Neuronal stem cell (in vitro differentiated cells): ENCODE data around the gene USP33.

ENCODE experiments used
- DNase-seq: peaks from one replicate; pipeline ENCODE4 v3.0.0-alpha.2; 2013; ENCODE audit warnings: low spot score
- H2AFZ ChIP-seq: one replicate; pipeline ENCODE4 v1.6.1; 2013; ENCODE audit warnings: mild to moderate bottlenecking, low read length, inconsistent platforms
- H2AK5ac ChIP-seq: 2 replicates; pipeline ENCODE4 v1.6.1; 2013; ENCODE audit warnings: low read depth, mild to moderate bottlenecking, inconsistent platforms, low read length, moderate library complexity, mixed read lengths
- H2BK120ac ChIP-seq: 2 replicates; pipeline ENCODE4 v1.6.1; 2013; ENCODE audit warnings: low read depth, mild to moderate bottlenecking, inconsistent platforms, low read length, moderate library complexity, mixed read lengths
- H2BK12ac ChIP-seq: one replicate; pipeline ENCODE4 v1.6.1; 2013; ENCODE audit warnings: low read length, inconsistent platforms
- H2BK15ac ChIP-seq: 2 replicates; pipeline ENCODE4 v1.6.1; 2013; ENCODE audit warnings: mild to moderate bottlenecking, low read length, inconsistent platforms, mixed read lengths
- H2BK5ac ChIP-seq: one replicate; pipeline ENCODE4 v1.6.1; 2013; ENCODE audit warnings: inconsistent platforms, mild to moderate bottlenecking, low read length, moderate library complexity
- H3K14ac ChIP-seq: one replicate; pipeline ENCODE4 v1.6.1; 2013; ENCODE audit warnings: low read length, inconsistent platforms
- H3K18ac ChIP-seq: 2 replicates; pipeline ENCODE4 v1.6.1; 2013; ENCODE audit warnings: low read length, inconsistent platforms
- H3K23ac ChIP-seq: 2 replicates; pipeline ENCODE4 v1.6.1; 2013; ENCODE audit warnings: low read depth, mild to moderate bottlenecking, mixed read lengths, low read length, inconsistent platforms; ENCODE audit not compliant: poor library complexity
- H3K27ac ChIP-seq: replicated peaks from 3 replicates; pipeline ENCODE4 v1.5.1; 2013; ENCODE audit warnings: low read length, inconsistent platforms
- H3K27me3 ChIP-seq, 3 experiments: 2 replicates each; pipeline ENCODE4 v1.6.1; 2013; ENCODE audit warnings: low read length in 3 of 3, mild to moderate bottlenecking in 2 of 3, inconsistent platforms in 1 of 3, low read depth in 1 of 3, mixed read lengths in 1 of 3, moderate library complexity in 1 of 3; ENCODE audit not compliant: control insufficient read depth in 3 of 3, insufficient read depth in 3 of 3
- H3K36me3 ChIP-seq, 2 donors: replicated peaks in 1 of 2; 2 replicates each; pipeline ENCODE4 v1.6.1; 2013; ENCODE audit warnings: low read length in 2 of 2; ENCODE audit not compliant: control insufficient read depth in 2 of 2, insufficient read depth in 2 of 2
- H3K4ac ChIP-seq: 2 replicates; pipeline ENCODE4 v1.6.1; 2013; ENCODE audit warnings: inconsistent platforms, mild to moderate bottlenecking, low read length, moderate library complexity
- H3K4me1 ChIP-seq, 2 donors: 1 replicate in 1 of 2; 2 replicates in 1 of 2; pipeline ENCODE4 v1.6.1; 2013; ENCODE audit warnings: low read length in 2 of 2, low read depth in 1 of 2; ENCODE audit not compliant: control insufficient read depth in 2 of 2, insufficient read depth in 1 of 2
- H3K4me2 ChIP-seq: one replicate; pipeline ENCODE4 v1.6.1; 2013; ENCODE audit warnings: mild to moderate bottlenecking, low read length, inconsistent platforms; ENCODE audit not compliant: insufficient read depth, poor library complexity, severe bottlenecking
- H3K4me3 ChIP-seq, 2 donors: 2 replicates each; pipeline ENCODE4 v1.5.1; 2013; ENCODE audit warnings: low read length in 2 of 2, mild to moderate bottlenecking in 2 of 2, inconsistent platforms in 1 of 2, moderate library complexity in 1 of 2
- H3K79me1 ChIP-seq: one replicate; pipeline ENCODE4 v1.6.1; 2013; ENCODE audit warnings: low read depth, mild to moderate bottlenecking, inconsistent platforms, low read length, moderate library complexity
- H3K9ac ChIP-seq: one replicate; pipeline ENCODE4 v1.6.1; 2013; ENCODE audit warnings: mild to moderate bottlenecking, low read depth, low read length, inconsistent platforms; ENCODE audit not compliant: poor library complexity
- H3K9me3 ChIP-seq, 2 donors: replicated peaks in 1 of 2; 2 replicates each; pipeline versions ENCODE3 to v1.6.1; 2013; ENCODE audit warnings: low read length in 2 of 2, mild to moderate bottlenecking in 2 of 2, inconsistent platforms in 1 of 2, low read depth in 1 of 2, mixed read lengths in 1 of 2, moderate library complexity in 1 of 2; ENCODE audit not compliant: control insufficient read depth in 2 of 2, insufficient read depth in 1 of 2
- H4K8ac ChIP-seq: one replicate; pipeline ENCODE4 v1.6.1; 2013; ENCODE audit warnings: low read depth, mild to moderate bottlenecking, inconsistent platforms, low read length, moderate library complexity
- H4K91ac ChIP-seq: one replicate; pipeline ENCODE4 v1.6.1; 2013; ENCODE audit warnings: low read length, low read depth, mild to moderate bottlenecking, inconsistent platforms; ENCODE audit not compliant: poor library complexity
- WGBS, 2 donors: extraction: QIAGEN DNeasy Blood & Tissue Kit; methylation state at CpG; one replicate each; pipeline ENCODE4 v1.1.7; 2013; ENCODE audit warnings: missing lambda C conversion rate in 2 of 2, mixed read lengths in 1 of 2; ENCODE audit not compliant: insufficient read length in 2 of 2, insufficient replicate concordance in 1 of 2; ENCODE audit errors: extremely low coverage in 2 of 2; 5-methylcytosine and 5-hydroxymethylcytosine counted together

Gene USP33

GRCh38 chr1:77716065-77716464, 43.6 kb downstream of the USP33 start:
- no peak overlapping the region for H3K4ac ChIP-seq
- no peak overlapping the region for H3K9ac ChIP-seq
- H2BK12ac ChIP-seq = no peak overlapping the region
- H3K4me1 ChIP-seq = no peaks in the 10 kb centered on the region
- H3K14ac ChIP-seq = no peak overlapping the region
- H3K27ac ChIP-seq = no peak overlapping the region
- no peaks in the 10 kb centered on the region for H3K9me3 ChIP-seq
- DNase-seq = no peak
- no peak overlapping the region for H2AK5ac ChIP-seq
- no peaks in the 10 kb centered on the region for H3K79me1 ChIP-seq
- peaks cover 4 to 96% of the 10 kb centered on the region in 2 donors for H3K36me3 ChIP-seq
- H3K18ac ChIP-seq = no peak overlapping the region
- H3K23ac ChIP-seq = no peak overlapping the region
- H4K91ac ChIP-seq = no peak overlapping the region
- H2BK5ac ChIP-seq = no peak overlapping the region
- H2BK120ac ChIP-seq = no peak overlapping the region
- H4K8ac ChIP-seq = no peak overlapping the region
- no peak overlapping the region for H2AFZ ChIP-seq
- no CpG with 5 or more reads among the region's 4 CpGs for WGBS, 2 donors
- H3K27me3 ChIP-seq = no peaks in the 10 kb centered on the region
- no peak overlapping the region for H2BK15ac ChIP-seq
- no peak overlapping the region for H3K4me2 ChIP-seq
- H3K4me3 ChIP-seq = no peak overlapping the region

- WGBS, 2 donors = no CpG with 5 or more reads among the region's 3 CpGs
- H3K4me2 ChIP-seq = no peak overlapping the region
- H3K18ac ChIP-seq = no peak overlapping the region
- H3K4me1 ChIP-seq = no peaks in the 10 kb centered on the region
- DNase-seq = no peak
- no peak overlapping the region for H2AK5ac ChIP-seq
- H3K4me3 ChIP-seq = peak overlapping the region in 1 of 2 donors; percentile 15
- H2BK12ac ChIP-seq = no peak overlapping the region
- H3K36me3 ChIP-seq = peaks cover 12 to 86% of the 10 kb centered on the region in 2 donors
- no peaks in the 10 kb centered on the region for H3K27me3 ChIP-seq
- no peak overlapping the region for H3K27ac ChIP-seq
- H3K9me3 ChIP-seq = peaks cover 0 to 2% of the 10 kb centered on the region in 2 donors
- H3K23ac ChIP-seq = no peak overlapping the region
- no peaks in the 10 kb centered on the region for H3K79me1 ChIP-seq
- no peak overlapping the region for H4K8ac ChIP-seq
- no peak overlapping the region for H2AFZ ChIP-seq
- H3K9ac ChIP-seq = no peak overlapping the region
- H2BK5ac ChIP-seq = no peak overlapping the region
- H2BK120ac ChIP-seq = no peak overlapping the region
- no peak overlapping the region for H4K91ac ChIP-seq
- no peak overlapping the region for H3K4ac ChIP-seq
- H3K14ac ChIP-seq = no peak overlapping the region
- H2BK15ac ChIP-seq = no peak overlapping the region
Observed at GRCh38 chr1:77709727-77710126, 49.9 kb downstream of the USP33 start.

GRCh38 chr1:77706321-77706720, 53.3 kb downstream of the USP33 start:
- Histone ChIP-seq H3K18ac (no peak overlapping the region), H2BK15ac (no peak overlapping the region), H3K4me2 (no peak overlapping the region), H4K8ac (no peak overlapping the region), H3K9ac (no peak overlapping the region), H2BK120ac (no peak overlapping the region), H3K14ac (no peak overlapping the region), H3K9me3 (peaks cover 0 to 2% of the 10 kb centered on the region in 2 donors), H2AFZ (no peak overlapping the region), H3K27ac (no peak overlapping the region), H3K36me3 (peaks cover 8 to 56% of the 10 kb centered on the region in 2 donors), H4K91ac (no peak overlapping the region), H3K23ac (no peak overlapping the region), H3K4ac (no peak overlapping the region), H2BK5ac (no peak overlapping the region), H2AK5ac (no peak overlapping the region), H3K27me3 (no peaks in the 10 kb centered on the region), H2BK12ac (no peak overlapping the region), H3K79me1 (no peaks in the 10 kb centered on the region), H3K4me3 (no peak overlapping the region), H3K4me1 (no peaks in the 10 kb centered on the region)
- no peak for DNase-seq
- no CpG with 5 or more reads among the region's 4 CpGs for WGBS, 2 donors

GRCh38 chr1:77704736-77705135, 54.9 kb downstream of the USP33 start:
- Histone ChIP-seq H2BK12ac (no peak overlapping the region), H3K79me1 (no peaks in the 10 kb centered on the region), H3K23ac (no peak overlapping the region), H3K9ac (no peak overlapping the region), H3K18ac (no peak overlapping the region), H2AFZ (no peak overlapping the region), H2BK15ac (no peak overlapping the region), H3K27ac (no peak overlapping the region), H2BK120ac (no peak overlapping the region), H4K91ac (no peak overlapping the region), H3K14ac (no peak overlapping the region), H2BK5ac (no peak overlapping the region), H2AK5ac (no peak overlapping the region), H3K36me3 (peaks cover 2 to 54% of the 10 kb centered on the region in 2 donors), H3K4me3 (no peak overlapping the region), H3K4ac (no peak overlapping the region), H3K4me2 (no peak overlapping the region), H4K8ac (no peak overlapping the region), H3K27me3 (no peaks in the 10 kb centered on the region), H3K9me3 (no peaks in the 10 kb centered on the region), H3K4me1 (no peaks in the 10 kb centered on the region)
- no peak for DNase-seq
- WGBS, 2 donors = no CpG with 5 or more reads among the region's 2 CpGs
